Suppressor macrophage (primary cell): ENCODE results near the gene DNAJC8.

Experiments
- DNase-seq, 4 experiments: peaks; one replicate each; pipeline ENCODE4 v3.0.0-alpha.2; 2020 to 2022

DNAJC8 gene

GRCh38 chr1:28170001-28170596 lies 62.7 kb downstream of the DNAJC8 start:
- no peak for DNase-seq

DNA sequence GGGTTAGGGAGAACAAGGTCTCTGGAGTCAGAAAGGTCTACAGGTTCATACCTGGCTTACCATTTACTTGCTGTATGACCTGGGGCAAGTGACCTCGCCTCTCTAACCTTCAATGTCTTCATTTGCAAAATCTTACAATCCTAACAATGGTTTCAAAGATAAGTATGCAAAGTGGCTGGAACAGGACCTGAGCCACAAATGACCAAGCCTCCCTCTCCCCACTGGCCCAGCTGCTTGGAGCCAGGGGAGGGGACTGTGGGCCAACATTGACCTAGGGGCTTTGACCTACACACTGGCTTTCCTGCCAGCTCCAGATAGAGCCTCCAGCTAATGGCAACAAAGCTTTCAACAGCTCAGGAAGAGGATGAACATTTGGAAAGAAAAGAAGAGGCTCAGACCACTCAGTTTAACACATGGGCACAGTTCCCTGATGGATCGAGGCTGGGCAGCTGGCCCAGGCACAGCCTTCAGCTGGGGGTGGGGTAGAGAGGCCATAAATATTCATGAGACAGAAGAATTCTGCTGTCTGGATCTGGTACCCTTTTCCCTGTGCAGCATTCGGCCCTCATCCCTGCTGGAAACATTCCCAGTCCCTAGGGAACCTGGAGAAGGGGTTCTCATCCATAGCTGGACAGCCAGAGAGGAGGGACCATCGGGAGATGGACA lies 69.2 kb downstream of the DNAJC8 start:
- DNase-seq, result no peak

DNA sequence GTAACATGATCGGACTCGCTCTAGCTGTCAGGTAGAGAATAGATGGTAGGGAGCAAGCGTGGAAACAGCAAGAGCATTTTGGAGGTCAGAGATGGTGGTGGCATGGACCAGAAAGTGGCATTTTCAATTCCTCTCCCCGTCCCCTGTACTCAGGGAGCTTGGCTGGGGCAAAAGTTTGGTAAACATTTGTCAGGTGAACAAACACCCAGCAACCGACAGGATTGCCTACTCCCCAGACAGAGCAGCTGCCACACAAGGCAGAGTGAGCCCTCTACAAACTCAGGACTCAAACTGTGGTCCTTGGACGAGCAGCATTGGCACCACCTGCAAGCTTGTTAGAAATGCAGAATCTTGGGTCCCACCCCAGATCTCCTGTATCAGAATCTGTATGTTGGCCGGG lies 70.7 kb downstream of the DNAJC8 start:
- no peak for DNase-seq

GRCh38 chr1:28161751-28162150 lies 71.1 kb downstream of the DNAJC8 start:
- DNase-seq, result peak; percentile 34 to 77 (median 60)

DNA sequence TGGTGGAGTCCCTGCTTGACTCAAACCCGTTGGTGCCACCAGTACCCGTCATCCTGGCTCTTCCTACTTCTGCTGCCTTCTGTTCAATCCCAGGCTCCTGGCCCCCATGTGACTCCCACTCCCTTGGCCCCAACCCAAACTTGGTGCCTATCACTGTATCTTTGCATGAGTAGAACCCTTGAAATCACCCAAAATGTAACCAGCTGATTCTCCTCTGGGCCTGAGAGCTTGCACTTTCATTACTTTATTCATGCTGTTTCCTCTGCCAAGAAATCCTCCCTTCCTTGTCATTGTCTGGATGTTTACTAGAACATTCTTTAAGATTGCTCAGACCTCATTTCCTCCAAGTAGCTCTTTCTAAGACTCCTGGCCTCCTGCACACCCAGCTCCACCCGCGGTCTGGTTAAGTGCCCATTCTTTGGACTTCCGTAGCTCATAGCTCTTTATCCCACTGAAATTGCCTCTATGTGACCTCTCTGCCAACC lies 72.0 kb downstream of the DNAJC8 start:
- peak in 3 of 4 experiments; percentile 38 to 51 (median 39) for DNase-seq

DNA sequence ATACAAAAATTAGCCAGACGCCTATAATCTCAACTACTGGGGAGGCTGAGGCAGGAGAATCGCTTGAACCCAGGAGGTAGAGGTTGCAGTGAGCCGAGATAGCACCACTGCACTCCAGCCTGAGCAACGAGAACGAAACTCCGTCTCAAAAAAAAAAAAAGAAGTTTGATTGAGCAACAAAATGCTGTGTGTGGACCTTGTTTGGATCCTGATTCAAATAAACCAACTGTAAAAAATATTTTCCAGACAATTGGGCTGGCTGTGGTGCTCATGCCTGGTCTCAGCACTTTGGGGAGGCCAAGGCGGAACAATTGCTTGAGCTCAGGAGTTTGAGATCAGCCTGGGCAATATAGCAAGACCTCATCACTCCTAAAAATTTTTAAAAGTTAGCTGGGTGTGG lies 73.1 kb downstream of the DNAJC8 start:
- peak; percentile 36 to 73 (median 64) for DNase-seq

DNA sequence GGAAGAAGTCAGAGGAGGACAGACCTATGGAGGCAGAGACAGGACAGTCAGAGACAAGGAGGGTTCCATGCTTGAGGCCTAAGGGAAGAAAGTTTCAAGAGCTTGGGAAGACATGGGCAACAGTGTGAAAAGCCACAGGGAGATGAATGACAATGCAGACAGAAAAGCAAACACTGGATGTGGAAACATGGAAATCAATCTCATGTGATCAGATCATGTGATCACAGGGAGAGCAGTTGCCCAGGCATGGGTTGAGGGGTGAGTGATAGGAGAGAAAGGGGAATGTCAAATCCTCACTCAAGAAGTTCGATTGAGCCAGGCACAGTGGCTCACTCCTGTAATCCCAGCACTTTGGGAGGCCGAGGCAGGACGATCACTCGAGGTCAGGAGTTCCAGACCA lies 73.6 kb downstream of the DNAJC8 start:
- DNase-seq, result peak in 3 of 4 experiments; percentile 48 to 55 (median 50)

DNA sequence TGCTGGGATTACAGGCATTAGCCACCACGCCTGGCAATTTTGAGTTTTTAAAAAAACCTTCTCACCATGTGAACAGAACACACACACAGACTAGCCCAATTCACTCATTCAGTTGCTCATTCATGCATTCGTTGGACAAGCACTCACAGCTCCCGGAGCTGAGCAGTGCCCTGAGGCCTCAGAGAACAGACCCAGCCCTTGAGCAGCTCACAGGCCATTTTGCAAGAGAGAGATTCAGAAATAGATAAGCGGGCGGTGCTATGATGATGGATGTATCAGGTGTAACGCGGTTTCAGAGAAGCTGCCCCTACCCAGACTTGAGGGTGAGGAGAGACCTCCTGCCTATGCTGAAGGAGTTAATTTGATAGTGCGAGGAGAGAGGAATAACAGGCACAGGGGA lies 74.9 kb downstream of the DNAJC8 start:
- DNase-seq, result no peak

DNA sequence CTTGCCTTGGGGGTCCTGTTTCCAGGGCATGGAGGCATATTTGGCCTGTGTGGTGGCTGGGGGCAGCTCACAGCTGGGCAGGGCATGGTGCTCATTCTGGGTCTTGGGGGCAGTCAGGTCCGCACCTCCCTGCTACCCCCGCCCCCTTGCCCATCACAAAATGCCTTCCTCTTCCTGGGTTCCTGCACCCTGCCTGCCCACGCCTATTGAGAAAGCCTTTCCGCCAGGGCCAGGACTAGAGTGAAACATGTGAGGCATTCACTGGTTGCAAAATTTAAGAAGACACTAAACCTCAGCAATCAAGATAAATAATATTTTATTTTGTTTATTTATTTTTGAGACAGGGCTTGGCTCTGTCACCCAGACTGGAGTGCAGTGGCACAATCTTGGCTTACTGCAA lies 76.0 kb downstream of the DNAJC8 start:
- DNase-seq, result peak; percentile 86 to 94 (median 94)

DNA sequence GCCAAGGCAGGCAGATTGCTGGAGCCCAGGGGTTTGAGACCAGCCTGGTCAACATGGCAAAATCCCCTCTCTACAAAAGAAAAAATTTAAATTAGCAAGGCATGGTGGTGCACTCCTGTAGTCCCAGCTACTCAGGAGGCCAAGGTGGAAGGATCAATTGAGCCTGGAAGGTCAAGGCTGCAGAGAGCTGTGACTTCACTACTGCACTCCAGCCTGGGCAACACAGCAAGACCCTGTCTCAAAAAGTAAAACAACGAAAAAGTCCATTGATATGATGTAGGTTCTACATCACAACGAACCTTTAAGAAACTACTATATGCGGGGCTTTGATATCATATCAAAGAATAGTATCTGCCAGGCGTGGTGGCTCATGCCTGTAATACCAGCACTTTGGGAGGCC lies 77.2 kb downstream of the DNAJC8 start:
- no peak for DNase-seq

- peak in 3 of 4 experiments; percentile 56 to 68 (median 64) for DNase-seq
Observed at GRCh38 chr1:28154078-28154594, 78.7 kb downstream of the DNAJC8 start.
